Coronary artery (tissue), 2 donors: Measurements from ENCODE around the gene PRTN3.
A peak's percentile ranks its signal among the peaks of the same experiment; 100 is the strongest.
"Not testable (repeated sequence)": the region's sequence is repeated elsewhere in the genome, so short reads cannot be mapped to it uniquely, and the experiment has no call there.

Source experiments
- DNase-seq: peaks from one replicate; pipeline ENCODE4 v3.0.0-alpha.2; 2017; ENCODE audit warnings: low spot score
- H3K27ac ChIP-seq, 2 donors: fragments of 200-600 bp; sonication (generic); one replicate each; pipeline ENCODE4 v1.5.1; 2016 to 2019
- H3K4me3 ChIP-seq: fragments of 200-600 bp; sonication (generic); 2 replicates; pipeline ENCODE4 v1.5.1; 2016; ENCODE audit warnings: mild to moderate bottlenecking, moderate library complexity
- CTCF ChIP-seq: fragments of 200-600 bp; sonication (generic); IDR thresholded peaks from one replicate; pipeline ENCODE4 v1.5.1; 2019; ENCODE audit warnings: antibody characterized with exemption

The PRTN3 gene

GRCh38 chr19:843836-844545 lies 3.2 kb downstream of the PRTN3 start:
- no peak overlapping the region for H3K27ac ChIP-seq
- DNase-seq, result peak; percentile 58
- peak overlapping the region; percentile 58 for H3K4me3 ChIP-seq

GRCh38 chr19:844546-844971 lies 3.8 kb downstream of the PRTN3 start:
- H3K27ac ChIP-seq, result no peak overlapping the region
- TF ChIP-seq CTCF, result no peak
- peak; percentile 47 for DNase-seq

More at GRCh38 chr19:843836-844545, 3.2 kb downstream of the PRTN3 start:
- TF ChIP-seq CTCF, result no peak

GRCh38 chr19:845707-846521 lies 5.1 kb downstream of the PRTN3 start:
- no peak for TF ChIP-seq CTCF
- H3K27ac ChIP-seq, result no peak overlapping the region
- no peak overlapping the region for H3K4me3 ChIP-seq
- no peak for DNase-seq

More at GRCh38 chr19:844546-844971, 3.8 kb downstream of the PRTN3 start:
- H3K4me3 ChIP-seq, result no peak overlapping the region

GRCh38 chr19:848386-848921 lies 7.7 kb downstream of the PRTN3 start:
- no peak overlapping the region for H3K4me3 ChIP-seq
- DNase-seq, result no peak
- peak overlapping the region in 1 of 2 donors; percentile 67 for H3K27ac ChIP-seq
- no peak for TF ChIP-seq CTCF

- H3K4me3 ChIP-seq, DNase-seq, H3K27ac ChIP-seq: not testable (repeated sequence)
These were observed 8.4 kb downstream of the PRTN3 start for GRCh38 chr19:849195-849594.

GRCh38 chr19:850221-850978 lies 9.6 kb downstream of the PRTN3 start:
- Histone ChIP-seq H3K4me3 (peak overlapping the region; percentile 56), H3K27ac (peak overlapping the region; percentile 62 to 84)
- no peak for TF ChIP-seq CTCF
- DNase-seq, result peak; percentile 94

GRCh38 chr19:850979-851335 lies 10.2 kb downstream of the PRTN3 start:
- no peak for TF ChIP-seq CTCF
- Histone ChIP-seq H3K4me3 (peak overlapping the region; percentile 56), H3K27ac (peak overlapping the region; percentile 62 to 84)
- no peak for DNase-seq
